ENCODE results near the gene NANOS2. TPM values are rescaled to one million over a fixed set of nuclear protein-coding genes. Genes with fewer than 3 reads are reported as not detected.

NANOS2 gene
- total RNA-seq, 1 donor = not detected

GRCh38 chr19:45886427-45887199 is 28.0 kb downstream of the NANOS2 start:
- Histone ChIP-seq H3K27me3 (ENCODE audit: insufficient read depth, low read length) (no peaks in the 10 kb centered on the region), H3K4me3 (ENCODE audit: insufficient read depth, low read length) (peak overlapping the region; percentile 80), H3K4me1 (ENCODE audit: insufficient read depth, low read length) (peaks cover 25% of the 10 kb centered on the region), H3K9me3 (ENCODE audit: low read depth, low read length) (no peaks in the 10 kb centered on the region), H2AFZ (ENCODE audit: low read length) (peak overlapping the region; percentile 99), H3K27ac (ENCODE audit: low read depth, low read length) (peak overlapping the region; percentile 99), H3K36me3 (ENCODE audit: insufficient read depth, low read length) (peaks cover 5% of the 10 kb centered on the region), H3K4me2 (ENCODE audit: insufficient read depth, low read length) (peak overlapping the region; percentile 99), H4K20me1 (ENCODE audit: insufficient read depth, low read length) (peaks cover 24% of the 10 kb centered on the region), H3K79me2 (ENCODE audit: insufficient read depth, low read length) (peaks cover 17% of the 10 kb centered on the region)
- no peak for TF ChIP-seq CTCF (IDR thresholded peaks at IDR 0.05; ENCODE audit: extremely low read depth, low read depth, low read length)
- DNase-seq (ENCODE audit: insufficient read length, low spot score, missing footprints) = peak; percentile 99

- H3K4me2 ChIP-seq (ENCODE audit: insufficient read depth, low read length) = peak within 1 kb of the TSS; percentile 99
- no peaks in the 10 kb centered on the region for H3K9me3 ChIP-seq (ENCODE audit: low read depth, low read length)
- peak within 1 kb of the TSS; percentile 80 for H3K4me3 ChIP-seq (ENCODE audit: insufficient read depth, low read length)
- peak within 1 kb of the TSS; percentile 99 for H3K27ac ChIP-seq (ENCODE audit: low read depth, low read length)
- H2AFZ ChIP-seq (ENCODE audit: low read length) = peak within 1 kb of the TSS; percentile 99
- H3K36me3 ChIP-seq (ENCODE audit: insufficient read depth, low read length) = peaks cover 5% of the 10 kb centered on the region
- H3K27me3 ChIP-seq (ENCODE audit: insufficient read depth, low read length) = no peaks in the 10 kb centered on the region
- peak; percentile 99 for DNase-seq (ENCODE audit: insufficient read length, low spot score, missing footprints)
- peaks cover 25% of the 10 kb centered on the region for H3K4me1 ChIP-seq (ENCODE audit: insufficient read depth, low read length)
- TF ChIP-seq CTCF (IDR thresholded peaks at IDR 0.05; ENCODE audit: extremely low read depth, low read depth, low read length) = no peak
- H3K79me2 ChIP-seq (ENCODE audit: insufficient read depth, low read length) = peaks cover 17% of the 10 kb centered on the region
- peaks cover 24% of the 10 kb centered on the region for H4K20me1 ChIP-seq (ENCODE audit: insufficient read depth, low read length)
These were observed 28.8 kb downstream of the NANOS2 start, which contains the start of gene IRF2BP1 for GRCh38 chr19:45885556-45886426. Gene IRF2BP1, minus strand, starts transcription at chr19:45886141. Its CDS starts 367 bp downstream, at chr19:45885774.

- Histone ChIP-seq H3K27ac (ENCODE audit: low read depth, low read length) (no peak overlapping the region), H2AFZ (ENCODE audit: low read length) (no peak overlapping the region)
These were observed 29.7 kb downstream of the NANOS2 start for GRCh38 chr19:45884682-45885555.

More at GRCh38 chr19:45884682-45885555, 29.7 kb downstream of the NANOS2 start:
- Histone ChIP-seq H3K4me2 (ENCODE audit: insufficient read depth, low read length) (peak overlapping the region; percentile 99), H3K27me3 (ENCODE audit: insufficient read depth, low read length) (no peaks in the 10 kb centered on the region), H3K4me1 (ENCODE audit: insufficient read depth, low read length) (peaks cover 25% of the 10 kb centered on the region), H3K79me2 (ENCODE audit: insufficient read depth, low read length) (peaks cover 17% of the 10 kb centered on the region), H3K9me3 (ENCODE audit: low read depth, low read length) (no peaks in the 10 kb centered on the region), H3K4me3 (ENCODE audit: insufficient read depth, low read length) (peak overlapping the region; percentile 80), H3K36me3 (ENCODE audit: insufficient read depth, low read length) (peaks cover 5% of the 10 kb centered on the region), H4K20me1 (ENCODE audit: insufficient read depth, low read length) (peaks cover 24% of the 10 kb centered on the region)
- peak; percentile 89 for DNase-seq (ENCODE audit: insufficient read length, low spot score, missing footprints)
- TF ChIP-seq CTCF (IDR thresholded peaks at IDR 0.05; ENCODE audit: extremely low read depth, low read depth, low read length) = no peak

Measured in osteoblast (primary cell).